ENCODE measurements around the gene SAMD3. TPM values are rescaled to one million over a fixed set of nuclear protein-coding genes. Genes with fewer than 3 reads are reported as not detected.

SAMD3 gene
- total and polyA plus RNA-seq, 2 of the 8 experiments (the other 6 are each of a cell fraction or from before 2014, with no cell fraction given): 1.8 to 1.9 TPM

GRCh38 chr6:130147111-130147510 is 75.6 kb downstream of the SAMD3 start (continued):
- TF ChIP-seq TEAD4 (IDR thresholded peaks at IDR 0.05; ENCODE audit: low read depth, low read length) (no peak), CREB1 (IDR thresholded peaks at IDR 0.05) (no peak), JUN (IDR thresholded peaks at IDR 0.05; ENCODE audit: low read depth, low read length) (no peak), POU5F1 (IDR thresholded peaks at IDR 0.05; ENCODE audit: low read depth, low read length) (no peak), MAX (IDR thresholded peaks at IDR 0.05) (no peak), TAF7 (optimal IDR thresholded peaks at IDR 0.05; ENCODE audit: borderline replicate concordance, low read depth, low read length) (no peak), HDAC2 (IDR thresholded peaks at IDR 0.05; ENCODE audit: borderline replicate concordance in 1 of 2, low read depth in 2 of 2, low read length in 2 of 2) (no peak)

All from H1 (cell line).